ENCODE measurements around the gene SIGLEC12. TPM values are rescaled to one million over a fixed set of nuclear protein-coding genes. Genes with fewer than 3 reads are reported as not detected.
A peak's percentile ranks its signal among the peaks of the same experiment; 100 is the strongest.
"Not testable (repeated sequence)": the region's sequence is repeated elsewhere in the genome, so short reads cannot be mapped to it uniquely, and the experiment has no call there.

SIGLEC12 gene
- total RNA-seq, 1 donor from 2014 or later, result 0.52 TPM

DNA sequence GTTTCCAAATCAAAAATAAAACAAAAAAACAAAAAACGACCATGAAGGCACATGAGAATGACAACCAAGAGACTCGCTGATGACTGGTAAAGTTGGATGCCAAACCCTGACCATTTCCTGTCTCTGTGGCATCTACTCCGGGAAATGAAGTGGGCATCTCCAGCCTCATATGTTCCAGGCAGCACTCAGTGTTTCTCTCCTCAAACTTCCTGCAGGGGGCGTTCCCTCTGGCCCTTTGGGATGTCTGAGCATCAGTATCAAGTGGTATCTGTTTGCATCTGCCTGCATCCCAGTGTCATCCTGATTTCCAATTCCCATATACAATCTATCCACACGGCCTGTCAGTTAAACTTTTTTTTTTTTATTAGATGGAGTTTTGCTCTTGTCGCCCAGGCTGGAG, 9.8 kb upstream of the SIGLEC12 start:
- Mint-ChIP-seq H3K4me3 (no peak overlapping the region), H3K27ac (no peak overlapping the region), H3K27me3 (ENCODE audit: insufficient read depth) (peaks cover 26% of the 10 kb centered on the region), H3K9me3 (no peaks in the 10 kb centered on the region), H3K4me1 (ENCODE audit: low read depth) (peaks cover 17% of the 10 kb centered on the region), H3K36me3 (ENCODE audit: low read depth) (no peaks in the 10 kb centered on the region)
- intact Hi-C loops (cut with micrococcal nuclease), result no loop called here
- no peak for DNase-seq (ENCODE audit: low spot score)

DNA sequence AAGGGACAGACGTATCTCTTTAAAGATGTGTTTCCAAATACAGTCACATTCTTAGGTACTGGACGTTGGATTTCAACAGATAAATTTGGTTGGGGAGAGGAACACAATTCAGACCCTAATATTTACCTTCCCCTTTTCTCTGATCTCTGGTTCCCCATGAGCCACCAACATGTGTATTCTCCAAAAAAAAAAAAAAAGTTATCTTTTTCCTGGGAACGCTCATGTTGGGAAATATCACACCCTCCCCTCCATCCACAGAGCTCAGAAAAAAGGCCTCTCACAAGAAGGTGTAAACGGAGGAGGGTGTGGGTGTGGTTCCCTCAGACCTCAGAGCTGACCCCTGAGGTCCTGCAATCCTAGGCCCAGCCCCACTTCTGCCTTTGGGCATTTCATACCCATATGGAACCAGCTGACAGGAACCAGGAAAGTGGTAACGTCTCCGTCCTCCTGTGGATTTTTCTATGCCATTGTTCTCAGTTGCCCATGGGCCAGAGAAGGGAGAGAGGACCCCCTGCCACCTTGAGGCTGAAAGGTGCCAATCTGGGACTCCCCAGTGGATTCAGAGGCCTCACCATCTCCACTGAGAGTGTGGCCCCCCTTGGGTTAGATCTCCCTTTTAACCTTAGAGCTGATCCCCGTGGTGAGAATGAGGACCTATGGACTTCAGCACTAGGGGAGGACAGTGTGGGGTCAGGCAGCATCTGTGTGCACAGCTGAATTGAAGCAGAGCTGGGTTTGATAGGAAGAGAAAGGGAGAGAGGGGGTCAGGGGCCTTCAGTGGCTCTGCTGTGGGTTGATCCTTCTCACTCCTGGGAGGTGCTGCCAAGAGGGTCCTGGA, 8.4 kb upstream of the SIGLEC12 start:
- DNase-seq (ENCODE audit: low spot score), result no peak
- Mint-ChIP-seq H3K27me3 (ENCODE audit: insufficient read depth) (peaks cover 26% of the 10 kb centered on the region), H3K36me3 (ENCODE audit: low read depth) (no peaks in the 10 kb centered on the region), H3K9me3 (no peaks in the 10 kb centered on the region), H3K4me1 (ENCODE audit: low read depth) (peaks cover 24% of the 10 kb centered on the region), H3K4me3 (no peak overlapping the region), H3K27ac (no peak overlapping the region)
- intact Hi-C loops (cut with micrococcal nuclease), result no loop called here

DNA sequence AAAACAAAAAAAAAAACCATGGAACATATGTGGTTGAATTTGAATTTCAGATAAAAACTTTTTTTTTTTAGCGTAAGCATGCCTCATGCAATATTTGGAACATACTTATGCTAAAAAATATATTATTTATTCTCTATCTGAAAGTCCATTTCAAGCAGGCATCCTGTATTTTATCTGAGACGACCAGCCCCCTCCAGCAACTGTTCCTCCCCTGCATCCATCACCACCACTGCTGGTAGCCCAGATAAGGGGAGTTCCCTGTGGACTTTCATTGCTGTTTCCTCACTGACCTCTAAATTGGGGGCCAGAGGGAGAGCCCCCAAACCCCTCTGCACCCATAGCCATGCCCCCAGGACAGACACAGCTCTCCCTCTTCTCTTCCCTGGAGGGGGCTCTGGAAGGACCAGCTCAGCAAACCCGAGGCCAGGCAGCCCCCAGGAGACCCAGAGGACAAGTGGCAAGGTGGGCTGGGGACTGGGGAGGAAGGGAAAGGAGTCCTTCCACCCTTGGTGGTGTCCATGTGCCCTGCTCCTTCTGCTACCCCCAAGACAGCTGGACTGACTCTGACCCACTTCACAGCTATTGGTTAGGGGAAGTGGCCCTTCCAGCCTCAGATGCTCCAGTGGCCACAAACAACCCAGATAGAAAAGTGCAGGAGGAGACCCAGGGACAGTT, 6.6 kb upstream of the SIGLEC12 start:
- no peak for DNase-seq (ENCODE audit: low spot score)
- intact Hi-C loops (cut with micrococcal nuclease), result no loop called here
- Mint-ChIP-seq H3K4me1 (ENCODE audit: low read depth) (peaks cover 21% of the 10 kb centered on the region), H3K4me3 (no peak overlapping the region), H3K36me3 (ENCODE audit: low read depth) (no peaks in the 10 kb centered on the region), H3K27ac (no peak overlapping the region), H3K27me3 (ENCODE audit: insufficient read depth) (peaks cover 18% of the 10 kb centered on the region), H3K9me3 (peaks cover 13% of the 10 kb centered on the region)

DNA sequence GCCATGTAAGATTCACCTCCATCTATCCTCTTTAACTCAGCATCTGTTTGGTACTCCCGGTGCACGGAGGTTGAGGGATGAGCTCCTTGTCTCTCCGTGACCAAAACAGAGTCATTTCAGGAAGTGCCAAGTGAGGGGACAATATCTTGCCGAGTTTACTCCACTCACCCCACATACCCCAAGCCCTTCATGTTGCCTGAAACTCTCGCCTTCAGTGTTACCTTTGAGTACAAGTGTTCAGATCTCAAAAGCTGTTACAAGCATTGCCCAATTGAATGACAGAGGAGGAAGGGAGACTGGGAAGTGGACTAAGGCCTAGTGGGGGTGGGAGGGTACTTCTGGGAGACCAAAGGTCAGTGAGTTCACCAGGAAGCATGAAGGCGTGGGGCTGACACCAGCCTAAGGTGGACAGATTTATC, 6.0 kb upstream of the SIGLEC12 start:
- intact Hi-C loops (cut with micrococcal nuclease), result no loop called here
- Mint-ChIP-seq H3K27me3 (ENCODE audit: insufficient read depth) (peaks cover 14% of the 10 kb centered on the region), H3K9me3 (peaks cover 14% of the 10 kb centered on the region), H3K4me3 (no peak overlapping the region), H3K36me3 (ENCODE audit: low read depth) (no peaks in the 10 kb centered on the region), H3K4me1 (ENCODE audit: low read depth) (peaks cover 25% of the 10 kb centered on the region), H3K27ac (no peak overlapping the region)
- no peak for DNase-seq (ENCODE audit: low spot score)

DNA sequence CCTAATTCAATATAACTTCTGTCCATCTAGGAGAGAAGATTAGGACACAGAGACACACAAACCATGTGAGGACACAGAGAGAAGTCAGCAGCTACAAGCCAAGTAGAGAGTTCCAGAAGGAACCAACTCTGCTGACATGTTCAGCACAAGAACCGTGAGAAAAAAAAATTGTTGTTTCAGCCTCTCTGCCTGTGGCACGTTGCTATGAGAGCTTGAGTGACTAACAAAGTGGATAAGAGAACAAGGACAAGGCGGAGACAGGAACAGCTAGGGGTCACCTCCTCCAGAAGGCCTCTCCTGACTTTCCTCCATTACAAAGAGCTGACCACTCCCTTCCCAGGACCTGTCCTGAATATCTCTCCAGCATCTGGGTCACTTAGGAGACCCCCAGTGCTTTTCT, 5.6 kb upstream of the SIGLEC12 start:
- H3K4me1 Mint-ChIP-seq (ENCODE audit: low read depth), result peaks cover 27% of the 10 kb centered on the region
- H3K4me3 Mint-ChIP-seq, result no peak overlapping the region
- no peak overlapping the region for H3K27ac Mint-ChIP-seq
- H3K27me3 Mint-ChIP-seq (ENCODE audit: insufficient read depth), result peaks cover 11% of the 10 kb centered on the region
- peaks cover 14% of the 10 kb centered on the region for H3K9me3 Mint-ChIP-seq
- H3K36me3 Mint-ChIP-seq (ENCODE audit: low read depth), result no peaks in the 10 kb centered on the region
- DNase-seq (ENCODE audit: low spot score), result no peak
- intact Hi-C loops (cut with micrococcal nuclease), result no loop called here

DNA sequence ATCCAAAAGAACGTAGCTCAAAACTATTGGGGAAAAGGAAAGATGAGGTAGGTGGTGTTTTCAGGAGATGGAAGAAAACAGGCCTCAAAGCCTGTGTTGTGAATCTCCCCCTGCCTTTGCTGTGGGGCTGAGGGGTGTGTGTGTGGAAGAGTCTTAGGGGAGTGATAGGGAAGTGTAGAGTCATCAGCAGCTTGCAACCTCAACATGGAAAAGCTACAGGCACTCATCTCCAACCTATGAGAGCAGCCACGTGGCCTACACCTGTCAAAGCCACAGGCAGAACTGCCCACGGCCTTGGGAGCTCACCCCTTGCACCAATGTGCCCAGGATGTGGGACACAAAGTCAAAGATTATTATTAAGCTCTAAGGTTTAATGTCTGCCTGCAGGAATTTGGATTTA, 4.3 kb upstream of the SIGLEC12 start:
- Mint-ChIP-seq H3K36me3 (ENCODE audit: low read depth) (no peaks in the 10 kb centered on the region), H3K4me1 (ENCODE audit: low read depth) (peaks cover 32% of the 10 kb centered on the region), H3K27ac (no peak overlapping the region), H3K27me3 (ENCODE audit: insufficient read depth) (peaks cover 3% of the 10 kb centered on the region), H3K4me3 (no peak overlapping the region), H3K9me3 (peaks cover 14% of the 10 kb centered on the region)
- no peak for DNase-seq (ENCODE audit: low spot score)
- intact Hi-C loops (cut with micrococcal nuclease), result no loop called here

DNA sequence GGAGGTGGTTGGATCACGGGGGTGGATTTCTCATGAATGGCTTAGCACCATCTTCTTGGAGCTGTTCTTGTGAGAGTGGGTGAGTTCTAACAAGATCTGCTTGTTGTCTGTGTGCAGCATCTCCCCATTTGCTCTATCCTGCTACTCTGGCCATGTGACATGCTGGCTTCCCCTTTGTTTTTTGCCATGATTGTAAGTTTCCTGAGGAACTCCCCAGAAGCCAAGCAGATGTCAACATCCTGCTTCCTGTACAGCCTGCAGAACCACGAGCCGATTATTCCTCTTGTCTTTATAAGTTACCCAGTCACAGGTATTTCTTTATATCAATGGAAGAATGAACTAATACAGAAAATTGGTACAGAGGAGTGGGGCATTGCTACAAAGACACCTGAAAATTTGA, 2.3 kb upstream of the SIGLEC12 start:
- Mint-ChIP-seq H3K4me1 (ENCODE audit: low read depth) (peaks cover 28% of the 10 kb centered on the region), H3K27me3 (ENCODE audit: insufficient read depth) (peaks cover 6% of the 10 kb centered on the region), H3K4me3 (no peak overlapping the region), H3K36me3 (ENCODE audit: low read depth) (no peaks in the 10 kb centered on the region), H3K9me3 (peaks cover 14% of the 10 kb centered on the region), H3K27ac (no peak overlapping the region)
- intact Hi-C loops (cut with micrococcal nuclease), result no loop called here
- no peak for DNase-seq (ENCODE audit: low spot score)

DNA sequence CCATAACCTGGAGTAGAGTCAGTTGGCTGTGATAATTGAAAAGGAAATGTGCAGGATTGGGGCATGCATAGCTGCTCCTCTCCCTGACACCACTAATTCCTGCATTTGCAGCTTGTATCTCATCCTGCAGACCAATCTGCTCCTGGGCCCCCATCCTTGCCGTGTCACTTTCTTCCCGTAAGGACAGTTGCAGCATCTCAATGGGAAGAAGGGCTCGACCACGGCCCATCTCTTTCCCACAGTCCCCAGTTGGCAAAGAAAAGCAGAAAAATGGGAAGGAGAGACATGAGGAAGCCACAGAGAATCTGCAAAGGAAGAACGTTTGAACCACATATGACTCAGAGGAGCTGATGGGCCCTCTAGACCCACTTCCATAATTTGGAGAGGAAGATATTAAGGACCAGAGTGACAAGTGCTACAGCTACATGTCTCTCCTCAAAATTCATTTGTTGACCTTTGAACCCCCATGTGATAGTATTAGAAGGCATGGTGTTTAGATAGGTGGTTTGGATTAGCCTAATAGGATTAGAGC, 1.8 kb upstream of the SIGLEC12 start:
- Mint-ChIP-seq H3K9me3 (peaks cover 14% of the 10 kb centered on the region), H3K36me3 (ENCODE audit: low read depth) (no peaks in the 10 kb centered on the region), H3K4me3 (no peak overlapping the region), H3K27ac (no peak overlapping the region), H3K27me3 (ENCODE audit: insufficient read depth) (peaks cover 7% of the 10 kb centered on the region), H3K4me1 (ENCODE audit: low read depth) (peaks cover 28% of the 10 kb centered on the region)
- intact Hi-C loops (cut with micrococcal nuclease), result no loop called here
- DNase-seq (ENCODE audit: low spot score), result no peak

DNA sequence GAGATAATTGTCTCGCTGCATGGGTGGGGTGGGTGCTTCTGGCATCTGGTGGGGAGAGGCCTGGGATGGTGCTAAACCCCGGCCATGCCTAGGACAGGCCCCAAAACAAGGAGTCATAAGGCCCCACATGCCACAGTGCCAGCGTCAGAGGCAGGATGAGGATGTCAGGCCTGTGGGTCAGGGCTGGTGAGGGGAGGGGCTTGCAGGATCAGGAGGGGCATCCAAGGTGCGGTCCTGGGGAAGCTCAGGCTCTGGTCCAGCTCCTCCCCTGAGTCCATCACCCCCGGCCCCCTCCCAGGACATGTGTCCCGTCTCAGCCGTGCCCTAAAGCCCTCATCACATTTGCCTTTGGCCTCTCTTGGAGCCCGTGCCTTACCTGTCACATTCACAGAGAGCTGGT, 669 bp downstream of the SIGLEC12 start:
- intact Hi-C loops (cut with micrococcal nuclease); H3K36me3 Mint-ChIP-seq (ENCODE audit: low read depth); DNase-seq (ENCODE audit: low spot score): not testable (repeated sequence)
- H3K9me3 Mint-ChIP-seq, result peaks cover 14% of the 10 kb centered on the region
- peak overlapping the region; percentile 54 for H3K4me3 Mint-ChIP-seq
- peaks cover 24% of the 10 kb centered on the region for H3K4me1 Mint-ChIP-seq (ENCODE audit: low read depth)
- H3K27me3 Mint-ChIP-seq (ENCODE audit: insufficient read depth), result peaks cover 15% of the 10 kb centered on the region
- H3K27ac Mint-ChIP-seq, result peak overlapping the region; percentile 64

DNA sequence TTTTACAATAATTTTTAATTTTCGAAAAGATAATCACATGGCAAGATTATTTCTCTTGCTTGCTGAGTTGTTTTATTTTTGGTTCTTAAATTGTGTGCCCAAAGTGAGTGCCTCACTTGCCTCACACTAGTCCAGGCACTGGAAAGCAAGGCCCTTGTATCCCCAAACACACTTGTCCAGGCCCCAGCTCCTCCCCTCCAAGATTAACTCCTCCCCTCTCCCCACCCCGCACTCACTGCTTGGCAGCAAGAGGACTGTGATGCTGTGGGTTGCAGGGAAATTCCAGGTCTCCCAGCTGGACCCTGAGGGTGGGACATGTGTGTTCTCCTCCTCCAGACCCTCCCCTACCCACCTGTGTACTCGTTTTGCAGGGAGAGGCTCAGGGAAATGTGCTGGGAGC, 3.9 kb downstream of the SIGLEC12 start:
- no peak for DNase-seq (ENCODE audit: low spot score)
- Mint-ChIP-seq H3K36me3 (ENCODE audit: low read depth) (no peaks in the 10 kb centered on the region), H3K4me1 (ENCODE audit: low read depth) (peaks cover 21% of the 10 kb centered on the region), H3K27me3 (ENCODE audit: insufficient read depth) (peaks cover 15% of the 10 kb centered on the region), H3K9me3 (peaks cover 5% of the 10 kb centered on the region), H3K4me3 (no peak overlapping the region), H3K27ac (no peak overlapping the region)
- intact Hi-C loops (cut with micrococcal nuclease), result no loop called here

DNA sequence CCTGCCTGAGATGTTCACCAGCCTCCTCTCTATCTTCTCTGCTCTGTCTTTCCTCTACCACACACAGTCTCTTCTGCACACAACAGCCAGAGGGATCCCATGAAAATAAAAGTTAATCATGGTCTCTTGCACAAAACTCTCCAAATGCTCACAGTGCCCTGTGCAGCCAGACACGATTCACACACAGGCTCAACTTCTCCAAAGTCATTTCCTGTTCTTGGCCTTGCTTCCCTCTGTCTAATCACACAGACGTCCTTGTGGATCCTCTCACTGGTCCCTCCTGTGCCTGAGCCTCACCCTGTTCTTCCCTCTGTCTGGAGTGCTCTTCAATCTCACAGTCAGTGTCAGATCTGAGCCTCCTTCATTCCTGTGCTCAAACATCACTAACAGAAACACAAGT, 7.8 kb downstream of the SIGLEC12 start:
- intact Hi-C loops (cut with micrococcal nuclease), result no loop called here
- Mint-ChIP-seq H3K36me3 (ENCODE audit: low read depth) (peaks cover 2% of the 10 kb centered on the region), H3K4me1 (ENCODE audit: low read depth) (peaks cover 14% of the 10 kb centered on the region), H3K4me3 (no peak overlapping the region), H3K27me3 (ENCODE audit: insufficient read depth) (peaks cover 9% of the 10 kb centered on the region), H3K9me3 (peaks cover 8% of the 10 kb centered on the region), H3K27ac (no peak overlapping the region)
- no peak for DNase-seq (ENCODE audit: low spot score)

DNA sequence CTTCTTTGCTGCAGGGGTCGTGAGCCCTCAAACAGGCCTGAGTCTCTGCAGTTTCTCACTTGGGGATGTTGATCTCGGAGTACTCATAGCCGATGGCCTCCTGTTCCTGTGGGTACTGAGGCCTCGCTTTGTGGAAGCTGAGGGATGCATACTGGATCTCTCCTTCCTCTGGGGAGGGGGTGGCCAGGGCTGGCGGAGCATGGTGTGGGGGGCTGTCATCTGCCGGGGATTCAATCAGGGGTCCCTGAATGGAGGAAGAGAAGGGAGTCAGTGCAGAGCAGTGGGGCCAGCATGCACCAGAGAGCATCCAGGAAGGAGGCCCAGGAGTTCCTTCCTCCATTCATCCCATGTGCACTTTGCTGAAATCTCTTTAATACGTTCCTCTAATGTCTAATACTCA, 10.0 kb downstream of the SIGLEC12 start:
- Mint-ChIP-seq H3K27ac (no peak overlapping the region), H3K9me3 (peaks cover 8% of the 10 kb centered on the region), H3K27me3 (ENCODE audit: insufficient read depth) (peaks cover 2% of the 10 kb centered on the region), H3K4me3 (no peak overlapping the region), H3K4me1 (ENCODE audit: low read depth) (peaks cover 15% of the 10 kb centered on the region), H3K36me3 (ENCODE audit: low read depth) (peaks cover 2% of the 10 kb centered on the region)
- intact Hi-C loops (cut with micrococcal nuclease), result no loop called here
- DNase-seq (ENCODE audit: low spot score), result no peak

DNA sequence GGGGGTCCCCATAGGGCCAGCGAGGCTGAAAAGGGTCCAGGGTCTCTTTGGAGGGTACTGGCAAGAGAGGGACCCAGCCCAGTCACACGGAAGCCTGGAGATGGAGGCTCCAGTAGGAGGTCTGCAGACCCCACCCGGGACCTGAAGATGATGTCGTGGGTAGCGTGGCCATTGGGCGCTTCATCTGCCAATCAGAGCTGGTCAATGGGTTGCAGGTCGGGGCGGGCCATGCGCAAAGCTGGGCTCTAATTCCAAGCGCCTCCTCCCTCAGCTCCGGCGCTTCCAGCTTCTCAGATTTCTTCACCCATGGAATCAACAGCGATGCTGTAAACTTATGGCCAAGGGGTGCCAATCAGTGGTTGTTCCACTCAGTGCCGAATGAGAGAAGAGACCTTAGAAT, 10.9 kb downstream of the SIGLEC12 start:
- no peak overlapping the region for H3K4me3 Mint-ChIP-seq
- intact Hi-C loops (cut with micrococcal nuclease), result no loop called here
- H3K9me3 Mint-ChIP-seq, result peaks cover 13% of the 10 kb centered on the region
- peaks cover 2% of the 10 kb centered on the region for H3K36me3 Mint-ChIP-seq (ENCODE audit: low read depth)
- no peaks in the 10 kb centered on the region for H3K27me3 Mint-ChIP-seq (ENCODE audit: insufficient read depth)
- DNase-seq (ENCODE audit: low spot score), result no peak
- H3K4me1 Mint-ChIP-seq (ENCODE audit: low read depth), result peaks cover 15% of the 10 kb centered on the region
- H3K27ac Mint-ChIP-seq, result no peak overlapping the region
